Measurements from ENCODE around the gene KRT40.

The KRT40 gene

GRCh38 chr17:40966848-40967247 is 17.3 kb downstream of the KRT40 start, which contains the start of gene KRT39:
Gene KRT39, minus strand, starts transcription at chr17:40966948. Its CDS starts 92 bp downstream, at chr17:40966856.
- no peak within 1 kb of the TSS for H3K4me3 ChIP-seq (ENCODE audit: low read depth, low read length)
- no peak for TF ChIP-seq CTCF (IDR thresholded peaks at IDR 0.05; ENCODE audit: borderline replicate concordance, insufficient read depth, low read depth, low read length)

GRCh38 chr17:40963838-40964237 is 20.3 kb downstream of the KRT40 start:
- TF ChIP-seq CTCF (IDR thresholded peaks at IDR 0.05; ENCODE audit: borderline replicate concordance, insufficient read depth, low read depth, low read length): peak; percentile 59; the same call in 1 of the 2 replicates
- H3K4me3 ChIP-seq (ENCODE audit: low read depth, low read length): no peak overlapping the region

GRCh38 chr17:40962059-40962561 is 22.0 kb downstream of the KRT40 start:
- no peak overlapping the region for H3K4me3 ChIP-seq (ENCODE audit: low read depth, low read length)
- no peak for TF ChIP-seq CTCF (IDR thresholded peaks at IDR 0.05; ENCODE audit: borderline replicate concordance, insufficient read depth, low read depth, low read length)

GRCh38 chr17:40961591-40961990 is 22.5 kb downstream of the KRT40 start:
- no peak overlapping the region for H3K4me3 ChIP-seq (ENCODE audit: low read depth, low read length)
- no peak for TF ChIP-seq CTCF (IDR thresholded peaks at IDR 0.05; ENCODE audit: borderline replicate concordance, insufficient read depth, low read depth, low read length)

- no peak for TF ChIP-seq CTCF (IDR thresholded peaks at IDR 0.05; ENCODE audit: borderline replicate concordance, insufficient read depth, low read depth, low read length)
Observed at GRCh38 chr17:40960144-40960543, 24.0 kb downstream of the KRT40 start.

GRCh38 chr17:40958086-40958953 is 25.8 kb downstream of the KRT40 start:
- TF ChIP-seq CTCF (IDR thresholded peaks at IDR 0.05; ENCODE audit: borderline replicate concordance, insufficient read depth, low read depth, low read length): no peak
- no peak overlapping the region for H3K4me3 ChIP-seq (ENCODE audit: low read depth, low read length)

More at GRCh38 chr17:40960144-40960543, 24.0 kb downstream of the KRT40 start:
- H3K4me3 ChIP-seq (ENCODE audit: low read depth, low read length): no peak overlapping the region

Measured in GM12875 (cell line).